Measurements from ENCODE around the gene ERICH6B. TPM values are rescaled to one million over a fixed set of nuclear protein-coding genes. Genes with fewer than 3 reads are reported as not detected.
A peak's percentile ranks its signal among the peaks of the same experiment; 100 is the strongest.
"Not testable (repeated sequence)": the region's sequence is repeated elsewhere in the genome, so short reads cannot be mapped to it uniquely, and the experiment has no call there.

The ERICH6B gene
- 2.1 TPM for polyA plus RNA-seq
- long read RNA-seq, donor 1: 0 reads
- long read RNA-seq, donor 2: 0 reads
- long read RNA-seq, donor 3: 0 reads
- long read RNA-seq, donor 4: 0 reads
- long read RNA-seq, donor 5: 0 reads
- long read RNA-seq, donor 6: 0 reads
- long read RNA-seq, donor 7: 0 reads
- long read RNA-seq, donor 8: 0 reads
- long read RNA-seq, donor 9: 0 reads
- long read RNA-seq, donor 10: 0 reads
- long read RNA-seq, donor 11: 0 reads

DNA sequence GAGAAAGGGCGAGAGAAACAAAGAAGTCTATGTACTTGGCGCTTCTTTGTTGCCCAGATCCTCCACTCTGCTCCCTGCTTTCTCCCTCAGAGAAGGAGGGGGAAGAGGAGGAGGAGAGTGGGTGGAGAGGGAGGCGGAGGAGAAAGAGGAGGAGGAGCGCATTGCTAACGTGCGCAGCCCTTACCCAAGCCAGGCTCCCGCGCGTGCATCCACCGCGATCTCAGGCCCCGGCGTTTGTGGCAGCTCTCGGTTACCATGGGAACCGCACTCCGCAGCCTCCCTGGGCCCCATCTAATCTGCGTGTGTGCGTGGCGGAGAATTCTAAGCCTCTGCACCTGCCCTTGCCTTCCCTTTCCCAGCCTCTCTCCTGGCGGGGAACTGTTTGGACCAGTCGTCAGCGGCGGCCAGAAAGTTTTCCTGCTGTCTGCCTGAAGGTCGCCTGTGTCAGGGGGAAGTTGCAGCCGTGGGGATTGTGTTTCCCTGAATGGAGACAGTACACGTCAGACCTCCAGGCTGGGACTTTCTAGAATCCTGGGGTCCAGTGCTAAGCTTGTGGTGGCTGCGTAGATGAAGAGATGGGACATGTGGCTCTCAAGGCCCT lies at the start of gene ERICH6B:
TSS of gene ERICH6B (minus strand) at position 239 of the 601 bp plus-strand sequence. CDS start 18,734 bp downstream, outside the sequence.
- Histone ChIP-seq H3K36me3 (ENCODE audit: control insufficient read depth, insufficient read depth, low read length) (no peaks in the 10 kb centered on the region), H3K4me3 (ENCODE audit: low read length) (no peak within 1 kb of the TSS), H3K9me3 (ENCODE audit: control insufficient read depth, low read depth, low read length) (no peaks in the 10 kb centered on the region), H3K4me1 (ENCODE audit: control insufficient read depth, insufficient read depth, low read length) (no peaks in the 10 kb centered on the region), H3K27ac (ENCODE audit: low read length) (no peak within 1 kb of the TSS), H3K27me3 (ENCODE audit: control insufficient read depth, insufficient read depth, low read length) (peaks cover 21% of the 10 kb centered on the region)
- peak; percentile 20 to 44 for DNase-seq
- no CpG with 5 or more reads among the region's 27 CpGs for whole genome bisulfite sequencing (ENCODE audit: insufficient coverage, low lambda C conversion rate)

DNA sequence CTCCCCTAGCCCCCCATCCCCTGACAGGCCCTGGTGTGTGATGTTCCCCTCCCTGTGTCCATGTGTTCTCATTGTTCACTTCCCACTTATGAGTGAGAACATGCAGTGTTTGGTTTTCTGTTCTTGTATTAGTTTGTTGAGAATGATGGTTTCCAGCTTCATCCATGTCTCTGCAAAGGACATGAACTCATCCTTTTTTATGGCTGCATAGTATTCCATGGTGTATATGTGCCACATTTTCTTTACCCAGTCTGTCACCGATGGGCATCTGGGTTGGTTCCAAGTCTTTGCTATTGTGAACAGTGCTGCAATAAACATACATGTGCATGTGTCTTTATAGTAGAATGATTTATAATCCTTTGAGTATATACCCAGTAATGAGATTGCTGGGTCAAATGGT lies 47.4 kb upstream of the ERICH6B start:
- H3K27ac ChIP-seq (ENCODE audit: low read length); H3K9me3 ChIP-seq (ENCODE audit: control insufficient read depth, low read depth, low read length); H3K27me3 ChIP-seq (ENCODE audit: control insufficient read depth, insufficient read depth, low read length); DNase-seq; H3K36me3 ChIP-seq (ENCODE audit: control insufficient read depth, insufficient read depth, low read length); H3K4me1 ChIP-seq (ENCODE audit: control insufficient read depth, insufficient read depth, low read length); H3K4me3 ChIP-seq (ENCODE audit: low read length): not testable (repeated sequence)
- WGBS (ENCODE audit: insufficient coverage, low lambda C conversion rate): no CpG with 5 or more reads among the region's 1 CpG

DNA sequence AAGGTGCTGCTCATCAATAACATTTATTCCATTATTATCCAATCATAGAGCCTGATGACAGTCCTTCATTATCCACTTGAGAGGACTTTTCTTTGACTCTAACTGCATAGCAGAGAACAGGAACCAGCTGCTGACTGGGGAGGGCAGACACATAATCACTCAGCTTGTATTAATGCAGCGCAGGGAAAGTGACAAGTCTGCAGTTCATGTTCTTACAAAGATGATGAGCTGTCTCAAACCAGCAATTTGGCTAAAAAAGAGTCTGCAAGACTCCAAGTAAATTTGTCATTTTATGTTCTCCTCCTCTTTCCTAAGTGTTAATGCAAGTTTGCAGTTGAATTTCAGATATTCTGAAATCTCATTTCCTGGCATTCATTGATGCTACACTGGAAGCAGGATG lies 46.6 kb upstream of the ERICH6B start:
- Histone ChIP-seq H3K9me3 (ENCODE audit: control insufficient read depth, low read depth, low read length) (no peaks in the 10 kb centered on the region), H3K27me3 (ENCODE audit: control insufficient read depth, insufficient read depth, low read length) (no peaks in the 10 kb centered on the region), H3K36me3 (ENCODE audit: control insufficient read depth, insufficient read depth, low read length) (no peaks in the 10 kb centered on the region), H3K4me3 (ENCODE audit: low read length) (no peak overlapping the region), H3K4me1 (ENCODE audit: control insufficient read depth, insufficient read depth, low read length) (no peaks in the 10 kb centered on the region), H3K27ac (ENCODE audit: low read length) (no peak overlapping the region)
- DNase-seq: no peak
- no CpG with 5 or more reads among the region's 1 CpG for WGBS (ENCODE audit: insufficient coverage, low lambda C conversion rate)

DNA sequence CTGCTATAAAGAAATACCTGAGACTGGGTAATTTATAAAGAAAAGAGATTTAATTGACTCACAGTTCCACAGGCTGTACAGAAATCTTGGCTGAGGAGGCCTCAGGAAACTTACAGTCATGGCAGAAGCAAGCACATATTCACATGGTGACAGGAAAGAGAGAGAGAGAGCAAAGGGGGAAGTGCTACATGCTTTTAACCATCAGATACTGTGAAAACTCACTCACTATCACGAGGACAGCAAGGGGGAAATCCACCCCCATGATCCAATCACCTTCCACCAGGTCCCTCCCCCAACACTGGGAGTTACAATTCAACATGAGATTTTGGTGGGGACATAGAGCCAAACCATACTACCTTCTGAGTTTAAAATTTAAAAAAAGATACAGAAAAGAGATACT lies 44.9 kb upstream of the ERICH6B start:
- H3K4me1 ChIP-seq (ENCODE audit: control insufficient read depth, insufficient read depth, low read length); DNase-seq; H3K4me3 ChIP-seq (ENCODE audit: low read length); H3K27ac ChIP-seq (ENCODE audit: low read length); H3K9me3 ChIP-seq (ENCODE audit: control insufficient read depth, low read depth, low read length); H3K36me3 ChIP-seq (ENCODE audit: control insufficient read depth, insufficient read depth, low read length); H3K27me3 ChIP-seq (ENCODE audit: control insufficient read depth, insufficient read depth, low read length): not testable (repeated sequence)
- WGBS (ENCODE audit: insufficient coverage, low lambda C conversion rate): no CpG with 5 or more reads among the region's 1 CpG

DNA sequence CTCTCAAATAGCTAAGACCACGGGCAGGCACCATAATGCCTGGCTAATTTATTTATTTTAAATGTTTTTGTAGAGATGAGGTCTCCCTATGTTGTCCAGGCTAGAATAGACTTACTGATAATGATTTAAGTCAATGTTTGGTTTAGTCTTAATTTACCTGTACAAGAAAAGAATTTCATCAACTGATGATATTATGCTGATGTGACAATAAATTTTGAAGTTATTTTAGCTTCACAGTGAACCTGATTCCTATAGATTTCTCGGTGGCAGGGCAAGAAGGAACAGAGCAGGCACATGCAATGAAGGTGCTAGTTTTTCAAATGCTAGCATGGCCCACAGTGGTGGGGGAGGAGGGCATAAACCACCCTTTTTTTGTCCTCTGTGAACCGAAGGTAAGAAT lies 44.0 kb upstream of the ERICH6B start:
- Histone ChIP-seq H3K4me1 (ENCODE audit: control insufficient read depth, insufficient read depth, low read length) (no peaks in the 10 kb centered on the region), H3K9me3 (ENCODE audit: control insufficient read depth, low read depth, low read length) (no peaks in the 10 kb centered on the region), H3K4me3 (ENCODE audit: low read length) (no peak overlapping the region), H3K27me3 (ENCODE audit: control insufficient read depth, insufficient read depth, low read length) (no peaks in the 10 kb centered on the region), H3K36me3 (ENCODE audit: control insufficient read depth, insufficient read depth, low read length) (no peaks in the 10 kb centered on the region), H3K27ac (ENCODE audit: low read length) (no peak overlapping the region)
- WGBS (ENCODE audit: insufficient coverage, low lambda C conversion rate): no CpG with 5 or more reads among the region's 3 CpGs
- DNase-seq: no peak

DNA sequence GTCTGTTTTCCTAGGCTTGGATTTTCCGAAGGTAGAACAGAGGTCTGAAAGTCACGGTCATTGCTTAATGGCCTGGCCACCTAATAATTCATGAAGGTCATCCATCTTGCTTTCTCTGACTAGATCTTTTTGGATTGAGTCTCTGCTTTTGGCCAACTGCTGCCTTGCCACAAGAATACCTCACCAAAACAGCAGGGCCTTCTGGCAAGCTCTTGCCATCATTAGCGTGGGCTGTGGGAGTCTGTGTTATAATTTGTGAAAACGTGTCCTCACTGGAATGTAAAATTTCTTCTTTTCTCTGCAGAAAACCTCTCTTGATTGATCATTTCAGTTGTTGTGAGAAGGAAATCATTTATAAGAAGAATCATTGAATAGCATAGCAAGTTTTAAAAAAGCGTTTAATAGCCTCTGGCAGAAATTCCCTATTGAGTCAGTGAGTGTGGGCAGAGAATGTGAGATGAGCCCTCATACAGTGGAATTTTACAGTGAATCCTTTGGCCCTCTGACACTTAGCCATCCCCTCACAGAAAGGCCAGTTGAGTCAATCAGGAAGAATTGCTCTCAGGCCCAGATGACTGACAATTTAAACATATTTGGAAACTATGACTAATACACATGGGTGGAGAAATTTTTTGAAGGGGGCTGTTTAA lies 43.2 kb upstream of the ERICH6B start:
- WGBS (ENCODE audit: insufficient coverage, low lambda C conversion rate): 93% methylated on average over 3 of the region's 5 CpGs
- no peak for DNase-seq
- Histone ChIP-seq H3K9me3 (ENCODE audit: control insufficient read depth, low read depth, low read length) (no peaks in the 10 kb centered on the region), H3K4me3 (ENCODE audit: low read length) (no peak overlapping the region), H3K27ac (ENCODE audit: low read length) (no peak overlapping the region), H3K27me3 (ENCODE audit: control insufficient read depth, insufficient read depth, low read length) (no peaks in the 10 kb centered on the region), H3K36me3 (ENCODE audit: control insufficient read depth, insufficient read depth, low read length) (no peaks in the 10 kb centered on the region), H3K4me1 (ENCODE audit: control insufficient read depth, insufficient read depth, low read length) (no peaks in the 10 kb centered on the region)

DNA sequence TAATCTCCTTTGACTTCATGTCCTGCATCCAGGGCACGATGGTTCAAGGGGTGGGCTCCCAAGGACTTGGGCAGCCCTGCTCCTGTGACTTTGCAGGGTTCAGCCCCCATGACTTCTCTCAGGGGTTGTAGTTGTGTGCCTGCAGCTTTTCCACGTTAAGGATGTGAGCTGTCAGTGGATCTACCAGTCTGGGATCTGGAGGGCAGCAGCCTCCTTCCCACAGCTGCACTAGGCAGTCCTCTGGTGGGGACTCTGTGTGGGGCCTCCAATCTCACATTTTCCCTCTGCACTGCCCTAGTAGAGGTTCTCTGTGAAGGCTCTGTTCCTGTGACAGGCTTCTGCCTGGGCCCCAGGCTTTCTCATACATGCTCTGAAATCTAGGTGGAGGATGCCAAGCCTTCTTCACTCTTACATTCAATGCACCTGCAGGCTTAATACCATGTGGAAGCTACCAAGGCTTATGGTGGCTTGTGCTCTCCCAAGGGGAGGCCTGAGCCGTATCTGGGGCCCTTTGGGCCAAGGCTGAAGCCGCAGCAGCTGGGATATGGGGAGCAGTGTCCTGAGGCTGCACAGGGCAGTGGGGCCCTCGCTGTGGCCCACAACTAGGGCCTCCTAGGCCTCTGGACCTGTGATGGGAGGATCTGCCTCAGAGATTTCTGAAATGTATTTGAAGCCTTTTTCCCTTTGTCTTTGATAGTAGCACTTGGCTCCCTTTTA lies 39.3 kb upstream of the ERICH6B start:
- no peak for DNase-seq
- no peak overlapping the region for H3K4me3 ChIP-seq (ENCODE audit: low read length)
- no CpG with 5 or more reads among the region's 5 CpGs for WGBS (ENCODE audit: insufficient coverage, low lambda C conversion rate)
- H3K27me3 ChIP-seq (ENCODE audit: control insufficient read depth, insufficient read depth, low read length): no peaks in the 10 kb centered on the region
- no peak overlapping the region for H3K27ac ChIP-seq (ENCODE audit: low read length)
- no peaks in the 10 kb centered on the region for H3K4me1 ChIP-seq (ENCODE audit: control insufficient read depth, insufficient read depth, low read length)
- no peaks in the 10 kb centered on the region for H3K36me3 ChIP-seq (ENCODE audit: control insufficient read depth, insufficient read depth, low read length)
- H3K9me3 ChIP-seq (ENCODE audit: control insufficient read depth, low read depth, low read length): no peaks in the 10 kb centered on the region

DNA sequence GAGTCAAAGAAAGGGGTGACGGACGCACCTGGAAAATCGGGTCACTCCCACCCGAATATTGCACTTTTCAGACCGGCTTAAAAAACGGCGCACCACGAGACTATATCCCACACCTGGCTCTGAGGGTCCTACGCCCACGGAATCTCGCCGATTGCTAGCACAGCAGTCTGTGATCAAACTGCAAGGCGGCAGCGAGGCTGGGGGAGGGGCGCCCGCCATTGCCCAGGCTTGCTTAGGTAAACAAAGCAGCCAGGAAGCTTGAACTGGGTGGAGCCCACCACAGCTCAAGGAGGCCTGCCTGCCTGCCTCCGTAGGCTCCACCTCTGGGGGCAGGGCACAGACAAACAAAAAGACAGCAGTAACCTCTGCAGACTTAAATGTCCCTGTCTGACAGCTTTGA lies 29.7 kb upstream of the ERICH6B start:
- DNase-seq; H3K4me3 ChIP-seq (ENCODE audit: low read length); H3K27ac ChIP-seq (ENCODE audit: low read length); H3K36me3 ChIP-seq (ENCODE audit: control insufficient read depth, insufficient read depth, low read length); H3K27me3 ChIP-seq (ENCODE audit: control insufficient read depth, insufficient read depth, low read length); H3K4me1 ChIP-seq (ENCODE audit: control insufficient read depth, insufficient read depth, low read length); H3K9me3 ChIP-seq (ENCODE audit: control insufficient read depth, low read depth, low read length): not testable (repeated sequence)
- no CpG with 5 or more reads among the region's 17 CpGs for WGBS (ENCODE audit: insufficient coverage, low lambda C conversion rate)

DNA sequence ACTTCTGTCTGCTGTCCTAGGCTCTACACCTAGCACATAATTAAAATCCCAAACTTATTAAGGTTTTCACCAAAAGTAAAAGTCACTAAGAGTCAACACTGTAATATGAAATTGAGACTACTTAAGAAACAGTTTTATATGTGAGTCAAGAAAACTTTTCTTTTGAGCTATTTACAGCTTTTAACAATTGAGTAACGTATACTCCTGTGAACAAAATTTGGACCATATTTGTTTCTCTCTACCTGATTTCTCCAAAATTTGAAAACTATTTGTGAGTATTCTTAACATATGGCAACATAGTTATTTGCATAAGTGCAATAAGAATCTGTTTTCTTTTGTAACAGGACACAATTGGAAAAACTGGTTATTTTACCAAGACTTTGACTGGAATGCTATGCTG lies 26.6 kb upstream of the ERICH6B start:
- 89% methylated on average over 1 of the region's 1 CpG for WGBS (ENCODE audit: insufficient coverage, low lambda C conversion rate)
- DNase-seq; H3K27ac ChIP-seq (ENCODE audit: low read length): not testable (repeated sequence)

DNA sequence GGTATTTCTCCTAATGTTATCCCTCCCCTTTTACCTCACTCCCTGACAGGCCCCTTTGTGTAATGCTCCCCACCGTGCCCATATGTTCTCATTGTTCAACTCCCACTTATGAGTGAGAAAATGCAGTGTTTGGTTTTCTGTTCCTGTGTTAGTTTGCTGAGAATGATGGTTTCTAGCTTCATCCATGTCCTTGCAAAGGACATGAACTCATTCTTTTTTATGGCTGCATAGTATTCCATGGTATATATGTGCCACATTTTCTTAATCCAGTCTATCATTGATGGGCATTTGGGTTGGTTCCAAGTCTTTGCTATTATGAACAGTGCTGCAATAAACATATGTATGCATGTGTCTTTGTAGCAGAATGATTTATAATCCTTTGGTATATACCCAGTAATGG lies 19.8 kb upstream of the ERICH6B start:
- H3K27ac ChIP-seq (ENCODE audit: low read length); H3K9me3 ChIP-seq (ENCODE audit: control insufficient read depth, low read depth, low read length); DNase-seq; H3K36me3 ChIP-seq (ENCODE audit: control insufficient read depth, insufficient read depth, low read length); H3K4me3 ChIP-seq (ENCODE audit: low read length); H3K27me3 ChIP-seq (ENCODE audit: control insufficient read depth, insufficient read depth, low read length); H3K4me1 ChIP-seq (ENCODE audit: control insufficient read depth, insufficient read depth, low read length): not testable (repeated sequence)
- no CpG with 5 or more reads among the region's 1 CpG for WGBS (ENCODE audit: insufficient coverage, low lambda C conversion rate)

More for the DNA sequence above, 26.6 kb upstream of the ERICH6B start:
- not testable (repeated sequence) for H3K27me3 ChIP-seq (ENCODE audit: control insufficient read depth, insufficient read depth, low read length); H3K9me3 ChIP-seq (ENCODE audit: control insufficient read depth, low read depth, low read length); H3K4me1 ChIP-seq (ENCODE audit: control insufficient read depth, insufficient read depth, low read length); H3K4me3 ChIP-seq (ENCODE audit: low read length); H3K36me3 ChIP-seq (ENCODE audit: control insufficient read depth, insufficient read depth, low read length)
